Caco-2 (cell line): ENCODE data around the gene RBM46. TPM values are rescaled to one million over a fixed set of nuclear protein-coding genes. Genes with fewer than 3 reads are reported as not detected.
"Not testable (repeated sequence)": the region's sequence is repeated elsewhere in the genome, so short reads cannot be mapped to it uniquely, and the experiment has no call there.

Experiments used
- BruUV-seq: library from RNA; stranded (reverse); fragments of 400-500 nt; replicated peaks from 2 replicates; lab custom pipeline; 2021; lab: Mats Ljungman, UMichigan
- CTCF ChIA-PET: fragments of 300-600 bp; sonication (Branson Sonifier 250); formaldehyde crosslinking; loops from one replicate; lab custom pipeline; 2022; ENCODE audit warnings: antibody characterized with exemption; lab: Charles Lee
- POLR2A ChIA-PET: fragments of 300-600 bp; sonication (Branson Sonifier 250); formaldehyde crosslinking; loops from one replicate; lab custom pipeline; 2022; ENCODE audit warnings: antibody characterized with exemption; lab: Charles Lee
- DNase-seq, 2 experiments: peaks; one replicate each; pipeline versions ENCODE4 v3.0.0 to v3.0.0-alpha.2; 2020 to 2022
- H3K27me3 ChIP-seq: replicated peaks from 2 replicates; pipeline ENCODE4 v1.6.0; 2011; ENCODE audit warnings: low read length; ENCODE audit not compliant: control insufficient read depth, insufficient read depth
- H3K36me3 ChIP-seq: 2 replicates; pipeline ENCODE4 v1.5.1; 2011; ENCODE audit warnings: low read length; ENCODE audit not compliant: control insufficient read depth, insufficient read depth
- H3K4me1 ChIP-seq: fragments of 250-450 bp; sonication (Bioruptor Pico); 2 replicates; pipeline ENCODE4 v1.5.1; 2020; ENCODE audit warnings: mild to moderate bottlenecking
- H3K4me3 ChIP-seq: 2 replicates; pipeline ENCODE4 v1.5.1; 2011; ENCODE audit warnings: low read depth, mild to moderate bottlenecking, control low read depth, low read length
- H3K9me3 ChIP-seq: fragments of 250-450 bp; sonication (Bioruptor Pico); 2 replicates; pipeline ENCODE4 v1.5.1; 2020; ENCODE audit warnings: mild to moderate bottlenecking, moderate library complexity
- H3K27ac Mint-ChIP-seq: one replicate; pipeline ENCODE4 v1.8.0; 2022; ENCODE audit warnings: mixed read lengths; ENCODE audit not compliant: unreplicated experiment
- H3K27me3 Mint-ChIP-seq: one replicate; pipeline ENCODE4 v1.8.0; 2022; ENCODE audit warnings: mixed read lengths; ENCODE audit not compliant: insufficient read depth, unreplicated experiment
- H3K36me3 Mint-ChIP-seq: one replicate; pipeline ENCODE4 v1.8.0; 2022; ENCODE audit warnings: mild to moderate bottlenecking, mixed read lengths; ENCODE audit not compliant: insufficient read depth, unreplicated experiment
- H3K4me1 Mint-ChIP-seq: one replicate; pipeline ENCODE4 v1.8.0; 2022; ENCODE audit warnings: low read depth, mixed read lengths; ENCODE audit not compliant: unreplicated experiment
- H3K4me3 Mint-ChIP-seq: one replicate; pipeline ENCODE4 v1.8.0; 2022; ENCODE audit warnings: mild to moderate bottlenecking, moderate library complexity, mixed read lengths; ENCODE audit not compliant: unreplicated experiment
- H3K9me3 Mint-ChIP-seq: one replicate; pipeline ENCODE4 v1.8.0; 2022; ENCODE audit warnings: mixed read lengths; ENCODE audit not compliant: unreplicated experiment
- CTCF ChIP-seq, 2 experiments: fragments of 200-600 bp in 1 of 2; IDR thresholded peaks; 1 replicate in 1 of 2; 2 replicates in 1 of 2; pipeline versions ENCODE4 v1.5.1 to v1.8.0; 2011 to 2022; ENCODE audit warnings: antibody characterized with exemption in 1 of 2, control low read depth in 1 of 2, inconsistent platforms in 1 of 2, low read depth in 1 of 2, low read length in 1 of 2, mild to moderate bottlenecking in 1 of 2, moderate library complexity in 1 of 2; ENCODE audit not compliant: insufficient read depth in 1 of 2, severe bottlenecking in 1 of 2, unreplicated experiment in 1 of 2
- intact Hi-C: fragments of 100-400 bp; cut with micrococcal nuclease; formaldehyde crosslinking; loops from one replicate; pipeline ENCODE4 v1.10.0; 2022; ENCODE audit not compliant: unreplicated experiment
- total RNA-seq: library from RNA; stranded (reverse); gene quantifications from 2 replicates; pipeline ENCODE4 v1.2.3, GENCODE V29; 2022

The RBM46 gene
- total RNA-seq, 1 experiment from 2014 or later: not detected

GRCh38 chr4:154868414-154869194 lies 87.5 kb downstream of the RBM46 start:
- Mint-ChIP-seq H3K27ac (no peak overlapping the region), H3K36me3 (no peaks in the 10 kb centered on the region), H3K4me3 (no peak overlapping the region), H3K9me3 (peaks cover 11% of the 10 kb centered on the region), H3K27me3 (no peaks in the 10 kb centered on the region), H3K4me1 (no peaks in the 10 kb centered on the region)
- Histone ChIP-seq H3K27me3 (no peaks in the 10 kb centered on the region), H3K4me1 (no peaks in the 10 kb centered on the region), H3K4me3 (no peak overlapping the region), H3K9me3 (no peaks in the 10 kb centered on the region), H3K36me3 (no peaks in the 10 kb centered on the region)
- intact Hi-C loops: no loop called here
- ChIA-PET CTCF (no interaction called here), POLR2A (no interaction called here)
- DNase-seq: no peak
- TF ChIP-seq CTCF (IDR thresholded peaks at IDR 0.05; ENCODE audit: insufficient read depth in 1 of 2, low read depth in 1 of 2, low read length in 1 of 2, severe bottlenecking in 1 of 2, unreplicated experiment in 1 of 2): no peak
- no TSS peak for BruUV-seq

- DNase-seq: no peak
- Mint-ChIP-seq H3K4me3 (no peak overlapping the region), H3K27me3 (no peaks in the 10 kb centered on the region), H3K27ac (no peak overlapping the region), H3K4me1 (no peaks in the 10 kb centered on the region), H3K9me3 (peaks cover 10% of the 10 kb centered on the region), H3K36me3 (no peaks in the 10 kb centered on the region)
- H3K9me3 ChIP-seq: 0 out of 2 replicates have a peak, but pooled peaks cover 2% of the 10 kb centered on the region
- ChIA-PET CTCF (no interaction called here), POLR2A (no interaction called here)
- intact Hi-C loops: no loop called here
- no TSS peak for BruUV-seq
- no peaks in the 10 kb centered on the region for H3K4me1 ChIP-seq
- no peaks in the 10 kb centered on the region for H3K36me3 ChIP-seq
- H3K27me3 ChIP-seq: no peaks in the 10 kb centered on the region
- TF ChIP-seq CTCF (IDR thresholded peaks at IDR 0.05; ENCODE audit: insufficient read depth in 1 of 2, low read depth in 1 of 2, low read length in 1 of 2, severe bottlenecking in 1 of 2, unreplicated experiment in 1 of 2): no peak
- H3K4me3 ChIP-seq: no peak overlapping the region
Measured at GRCh38 chr4:154869301-154869700, 88.2 kb downstream of the RBM46 start.

GRCh38 chr4:154872198-154872597 lies 91.1 kb downstream of the RBM46 start:
- intact Hi-C loops: no loop called here
- Mint-ChIP-seq H3K27ac (no peak overlapping the region), H3K9me3 (peaks cover 27% of the 10 kb centered on the region), H3K4me3 (no peak overlapping the region), H3K27me3 (no peaks in the 10 kb centered on the region), H3K36me3 (no peaks in the 10 kb centered on the region), H3K4me1 (no peaks in the 10 kb centered on the region)
- Histone ChIP-seq H3K27me3 (no peaks in the 10 kb centered on the region), H3K4me3 (no peak overlapping the region), H3K4me1 (no peaks in the 10 kb centered on the region), H3K36me3 (no peaks in the 10 kb centered on the region), H3K9me3 (0 out of 2 replicates have a peak, but pooled peaks cover 3% of the 10 kb centered on the region)
- ChIA-PET CTCF (no interaction called here), POLR2A (no interaction called here)
- no TSS peak for BruUV-seq
- no peak for DNase-seq
- no peak for TF ChIP-seq CTCF (IDR thresholded peaks at IDR 0.05; ENCODE audit: insufficient read depth in 1 of 2, low read depth in 1 of 2, low read length in 1 of 2, severe bottlenecking in 1 of 2, unreplicated experiment in 1 of 2)

- intact Hi-C loops: not testable (repeated sequence)
Measured at GRCh38 chr4:154874049-154874448, 93.0 kb downstream of the RBM46 start.

More at GRCh38 chr4:154874049-154874448, 93.0 kb downstream of the RBM46 start:
- H3K27me3 ChIP-seq, H3K9me3 ChIP-seq, POLR2A ChIA-PET, H3K36me3 ChIP-seq, H3K4me3 ChIP-seq, H3K27me3 Mint-ChIP-seq, BruUV-seq, H3K36me3 Mint-ChIP-seq, CTCF ChIA-PET, H3K4me3 Mint-ChIP-seq, H3K4me1 Mint-ChIP-seq, H3K4me1 ChIP-seq, H3K27ac Mint-ChIP-seq: not testable (repeated sequence)
- peaks cover 27% of the 10 kb centered on the region for H3K9me3 Mint-ChIP-seq
- peak in 1 of 2 experiments; percentile 3 for DNase-seq
